OCI-LY1 (cell line): ENCODE results near the gene AIFM2.

Experiments used
- H2AFZ ChIP-seq: fragments of 200-600 bp; sonication (generic), shearing (Covaris generic); 2 replicates; pipeline ENCODE4 v1.6.0; 2014; ENCODE audit warnings: antibody characterized with exemption, mild to moderate bottlenecking, low read length
- H3F3A ChIP-seq: fragments of 200-600 bp; sonication (generic), shearing (Covaris generic); 2 replicates; pipeline ENCODE4 v1.6.0; 2014; ENCODE audit warnings: mild to moderate bottlenecking, antibody characterized with exemption, low read length, moderate library complexity; ENCODE audit not compliant: insufficient read depth
- H3K27ac ChIP-seq: fragments of 200-600 bp; sonication (generic); 2 replicates; pipeline ENCODE4 v1.5.1; 2014; ENCODE audit warnings: low read length, mixed run types, mild to moderate bottlenecking, low read depth; ENCODE audit not compliant: poor library complexity, severe bottlenecking
- H3K27me3 ChIP-seq: fragments of 200-600 bp; sonication (generic); 2 replicates; pipeline ENCODE4 v1.6.0; 2014; ENCODE audit warnings: antibody characterized with exemption, mild to moderate bottlenecking, low read length, moderate library complexity; ENCODE audit not compliant: insufficient read depth
- H3K36me3 ChIP-seq: fragments of 200-600 bp; sonication (generic); 2 replicates; pipeline ENCODE4 v1.6.1; 2014; ENCODE audit warnings: mild to moderate bottlenecking, antibody characterized with exemption, low read length, moderate library complexity, mixed read lengths; ENCODE audit not compliant: insufficient read depth
- H3K4me1 ChIP-seq: fragments of 200-600 bp; sonication (generic); 2 replicates; pipeline ENCODE4 v1.5.1; 2014; ENCODE audit warnings: mild to moderate bottlenecking, low read length, moderate library complexity; ENCODE audit not compliant: insufficient read depth, severe bottlenecking
- H3K4me2 ChIP-seq: fragments of 200-600 bp; sonication (generic), shearing (Covaris generic); 2 replicates; pipeline ENCODE4 v1.6.1; 2014; ENCODE audit warnings: low read length
- H3K4me3 ChIP-seq: fragments of 200-600 bp; sonication (generic); 2 replicates; pipeline ENCODE4 v1.5.1; 2014; ENCODE audit warnings: low read length, low read depth, mild to moderate bottlenecking, mixed read lengths; ENCODE audit not compliant: poor library complexity, severe bottlenecking
- H3K79me2 ChIP-seq: fragments of 200-600 bp; shearing (Covaris generic); 2 replicates; pipeline ENCODE4 v1.6.1; 2016; ENCODE audit warnings: mixed run types, low read length, mixed read lengths; ENCODE audit not compliant: insufficient read depth
- H3K9ac ChIP-seq: fragments of 200-600 bp; sonication (generic), shearing (Covaris generic); 2 replicates; pipeline ENCODE4 v1.6.1; 2014; ENCODE audit warnings: mild to moderate bottlenecking, low read length, mixed read lengths
- H3K9me2 ChIP-seq: fragments of 200-600 bp; sonication (generic), shearing (Covaris generic); 2 replicates; pipeline ENCODE4 v1.6.1; 2014; ENCODE audit warnings: low read depth, mild to moderate bottlenecking, low read length, mixed read lengths
- H3K9me3 ChIP-seq: fragments of 200-600 bp; shearing (Covaris generic); 2 replicates; pipeline ENCODE4 v1.6.1; 2014; ENCODE audit warnings: low read length, mixed read lengths
- H4K20me1 ChIP-seq: fragments of 200-600 bp; sonication (generic), shearing (Covaris generic); 2 replicates; pipeline ENCODE4 v1.6.0; 2016; ENCODE audit warnings: mild to moderate bottlenecking, low read length; ENCODE audit not compliant: insufficient read depth
- EZH2 ChIP-seq: fragments of 200-600 bp; sonication (generic), shearing (Covaris generic); IDR thresholded peaks from 2 replicates; pipeline ENCODE4 v1.8.0; 2017; ENCODE audit warnings: borderline replicate concordance, mixed run types, mild to moderate bottlenecking, antibody characterized with exemption, low read length, moderate library complexity, mixed read lengths
- TF ChIP-seq, protein P1 (sequence below): fragments of 200-600 bp; sonication (generic), shearing (Covaris generic); IDR thresholded peaks from 2 replicates; pipeline ENCODE4 v1.5.1; 2017; ENCODE audit warnings: mild to moderate bottlenecking, antibody characterized with exemption, low read length, moderate library complexity, mixed read lengths

AIFM2 gene

GRCh38 chr10:70067586-70067985, 65.0 kb downstream of the AIFM2 start:
- Histone ChIP-seq H3K9me2 (no peaks in the 10 kb centered on the region), H3K9ac (no peak overlapping the region), H3F3A (no peaks in the 10 kb centered on the region), H4K20me1 (no peaks in the 10 kb centered on the region), H3K4me2 (no peak overlapping the region), H3K27me3 (no peaks in the 10 kb centered on the region), H3K4me3 (no peak overlapping the region), H3K27ac (no peak overlapping the region), H3K79me2 (no peaks in the 10 kb centered on the region), H3K4me1 (no peaks in the 10 kb centered on the region), H3K36me3 (no peaks in the 10 kb centered on the region), H2AFZ (no peak overlapping the region), H3K9me3 (no peaks in the 10 kb centered on the region)
- no peak for TF ChIP-seq EZH2
- TF ChIP-seq, protein P1, sequence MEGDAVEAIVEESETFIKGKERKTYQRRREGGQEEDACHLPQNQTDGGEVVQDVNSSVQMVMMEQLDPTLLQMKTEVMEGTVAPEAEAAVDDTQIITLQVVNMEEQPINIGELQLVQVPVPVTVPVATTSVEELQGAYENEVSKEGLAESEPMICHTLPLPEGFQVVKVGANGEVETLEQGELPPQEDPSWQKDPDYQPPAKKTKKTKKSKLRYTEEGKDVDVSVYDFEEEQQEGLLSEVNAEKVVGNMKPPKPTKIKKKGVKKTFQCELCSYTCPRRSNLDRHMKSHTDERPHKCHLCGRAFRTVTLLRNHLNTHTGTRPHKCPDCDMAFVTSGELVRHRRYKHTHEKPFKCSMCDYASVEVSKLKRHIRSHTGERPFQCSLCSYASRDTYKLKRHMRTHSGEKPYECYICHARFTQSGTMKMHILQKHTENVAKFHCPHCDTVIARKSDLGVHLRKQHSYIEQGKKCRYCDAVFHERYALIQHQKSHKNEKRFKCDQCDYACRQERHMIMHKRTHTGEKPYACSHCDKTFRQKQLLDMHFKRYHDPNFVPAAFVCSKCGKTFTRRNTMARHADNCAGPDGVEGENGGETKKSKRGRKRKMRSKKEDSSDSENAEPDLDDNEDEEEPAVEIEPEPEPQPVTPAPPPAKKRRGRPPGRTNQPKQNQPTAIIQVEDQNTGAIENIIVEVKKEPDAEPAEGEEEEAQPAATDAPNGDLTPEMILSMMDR, result no peak

DNA sequence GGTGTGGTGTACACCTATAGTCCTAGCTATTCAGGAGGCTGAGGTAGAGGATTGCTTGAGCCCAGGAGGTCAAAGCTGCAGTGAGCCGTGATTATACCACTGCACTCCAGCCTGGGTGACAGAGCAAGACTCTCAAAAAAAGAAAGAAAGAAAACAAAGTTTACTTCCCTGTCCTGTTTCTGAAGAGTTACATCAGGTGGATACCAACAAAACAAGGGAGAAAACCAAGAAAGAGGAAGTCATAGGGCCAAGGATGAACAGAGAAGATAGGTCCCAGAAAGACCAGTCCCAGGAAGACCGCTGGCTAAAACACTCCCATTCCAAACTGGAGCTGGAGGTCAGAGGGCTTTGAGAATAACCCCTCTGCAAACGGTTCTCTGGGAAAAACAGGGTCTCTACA, 66.4 kb downstream of the AIFM2 start:
- TF ChIP-seq, protein P1, result no peak
- TF ChIP-seq EZH2, result no peak
- Histone ChIP-seq H3K36me3 (no peaks in the 10 kb centered on the region), H3K9ac (no peak overlapping the region), H3K9me2 (no peaks in the 10 kb centered on the region), H3K79me2 (no peaks in the 10 kb centered on the region), H3K27me3 (no peaks in the 10 kb centered on the region), H3K9me3 (no peaks in the 10 kb centered on the region), H3K4me1 (no peaks in the 10 kb centered on the region), H3K4me3 (no peak overlapping the region), H4K20me1 (no peaks in the 10 kb centered on the region), H3K4me2 (no peak overlapping the region), H2AFZ (no peak overlapping the region), H3K27ac (no peak overlapping the region), H3F3A (no peaks in the 10 kb centered on the region)

DNA sequence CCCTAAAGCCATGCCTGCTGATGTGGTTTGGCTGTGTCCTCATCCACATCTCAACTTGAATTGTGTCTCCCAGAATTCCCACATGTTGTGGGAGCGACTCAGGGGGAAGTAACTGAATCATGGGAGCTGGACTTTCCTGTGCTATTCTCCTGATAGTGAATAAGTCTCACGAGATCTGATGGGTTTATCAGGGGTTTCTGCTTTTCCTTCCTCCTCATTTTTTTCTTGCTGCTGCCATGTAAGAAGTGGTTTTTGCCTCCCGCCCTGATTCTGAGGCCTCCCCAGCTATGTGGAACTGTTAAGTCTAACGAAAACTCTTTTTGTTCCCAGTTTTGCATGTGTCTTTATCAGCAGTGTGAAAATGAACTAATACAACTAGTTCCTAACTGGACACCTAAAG, 68.1 kb downstream of the AIFM2 start:
- Histone ChIP-seq H2AFZ (no peak overlapping the region), H3K4me1 (no peaks in the 10 kb centered on the region), H3K9me3 (no peaks in the 10 kb centered on the region), H3K9me2 (no peaks in the 10 kb centered on the region), H3K4me2 (no peak overlapping the region), H3K4me3 (no peak overlapping the region), H3F3A (no peaks in the 10 kb centered on the region), H3K79me2 (no peaks in the 10 kb centered on the region), H3K27ac (no peak overlapping the region), H3K27me3 (no peaks in the 10 kb centered on the region), H4K20me1 (no peaks in the 10 kb centered on the region), H3K36me3 (no peaks in the 10 kb centered on the region), H3K9ac (no peak overlapping the region)
- no peak for TF ChIP-seq EZH2

GRCh38 chr10:70063418-70064098, 69.1 kb downstream of the AIFM2 start:
- no peaks in the 10 kb centered on the region for H3K79me2 ChIP-seq

More at GRCh38 chr10:70063418-70064098, 69.1 kb downstream of the AIFM2 start:
- no peaks in the 10 kb centered on the region for H3K4me1 ChIP-seq
- H3K9me3 ChIP-seq, result no peaks in the 10 kb centered on the region
- TF ChIP-seq, protein P1, result no peak
- no peak for TF ChIP-seq EZH2
- H3K36me3 ChIP-seq, result no peaks in the 10 kb centered on the region
- no peak overlapping the region for H2AFZ ChIP-seq
- no peaks in the 10 kb centered on the region for H4K20me1 ChIP-seq
- no peaks in the 10 kb centered on the region for H3F3A ChIP-seq
- no peaks in the 10 kb centered on the region for H3K9me2 ChIP-seq
- H3K27ac ChIP-seq, result no peak overlapping the region
- no peak overlapping the region for H3K4me2 ChIP-seq
- H3K9ac ChIP-seq, result no peak overlapping the region
- H3K4me3 ChIP-seq, result no peak overlapping the region
- H3K27me3 ChIP-seq, result no peaks in the 10 kb centered on the region
